Measurements from ENCODE around the gene DNAJB11.

DNAJB11 gene

DNA sequence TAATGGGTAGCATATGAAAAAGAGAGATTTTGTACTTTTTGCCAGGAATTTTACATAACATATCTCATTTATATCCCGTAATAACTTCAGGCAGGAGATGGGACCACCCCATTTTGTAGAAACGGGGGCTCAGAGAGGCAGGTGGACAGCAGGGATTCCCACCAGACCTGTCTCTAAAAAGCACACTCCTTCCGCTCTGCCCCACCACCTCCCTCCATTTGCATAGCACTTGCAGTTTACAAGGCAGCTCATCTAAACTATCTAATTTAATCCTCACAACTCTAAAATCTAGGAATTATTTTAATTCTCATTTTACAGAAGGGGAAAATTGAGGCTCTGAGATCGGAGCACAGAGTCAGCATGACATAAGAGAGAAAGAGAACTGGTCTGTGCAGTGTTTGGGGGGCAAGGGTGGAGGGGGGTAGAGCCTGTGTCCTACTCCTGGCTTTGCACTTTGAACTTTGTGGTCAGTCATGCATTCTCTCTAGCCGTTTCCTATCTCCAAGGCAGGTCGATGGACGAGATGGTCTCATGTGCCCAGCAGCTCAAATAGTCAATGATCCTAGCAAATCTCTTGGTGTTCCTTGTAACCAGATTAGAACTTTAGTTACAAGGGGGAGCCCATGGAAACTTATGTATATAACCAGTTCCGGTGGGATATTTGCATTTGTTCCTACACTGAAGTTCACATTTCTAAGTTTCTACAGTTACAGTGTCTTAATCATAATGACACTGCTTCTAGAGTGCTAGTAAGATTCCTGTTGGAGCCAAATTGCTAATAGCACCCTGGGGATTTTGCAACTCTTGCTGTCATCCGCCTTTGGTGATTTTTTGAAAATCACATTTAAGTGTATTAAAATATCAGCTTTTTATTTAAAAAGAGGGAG lies 44.9 kb upstream of the DNAJB11 start (continued):
- TF ChIP-seq ZFP30 (CRISPR knock-in tag; IDR thresholded peaks at IDR 0.05) (no peak), TOX (CRISPR knock-in tag; IDR thresholded peaks at IDR 0.05; ENCODE audit: borderline replicate concordance) (no peak), PPARA (CRISPR knock-in tag; IDR thresholded peaks at IDR 0.05; ENCODE audit: borderline replicate concordance) (no peak), TCF4 (CRISPR knock-in tag; IDR thresholded peaks at IDR 0.05; ENCODE audit: borderline replicate concordance) (no peak), ZC3H10 (CRISPR knock-in tag; IDR thresholded peaks at IDR 0.05) (no peak), GLIS3 (CRISPR knock-in tag; IDR thresholded peaks at IDR 0.05) (no peak)
- TF ChIP-seq, protein P1, sequence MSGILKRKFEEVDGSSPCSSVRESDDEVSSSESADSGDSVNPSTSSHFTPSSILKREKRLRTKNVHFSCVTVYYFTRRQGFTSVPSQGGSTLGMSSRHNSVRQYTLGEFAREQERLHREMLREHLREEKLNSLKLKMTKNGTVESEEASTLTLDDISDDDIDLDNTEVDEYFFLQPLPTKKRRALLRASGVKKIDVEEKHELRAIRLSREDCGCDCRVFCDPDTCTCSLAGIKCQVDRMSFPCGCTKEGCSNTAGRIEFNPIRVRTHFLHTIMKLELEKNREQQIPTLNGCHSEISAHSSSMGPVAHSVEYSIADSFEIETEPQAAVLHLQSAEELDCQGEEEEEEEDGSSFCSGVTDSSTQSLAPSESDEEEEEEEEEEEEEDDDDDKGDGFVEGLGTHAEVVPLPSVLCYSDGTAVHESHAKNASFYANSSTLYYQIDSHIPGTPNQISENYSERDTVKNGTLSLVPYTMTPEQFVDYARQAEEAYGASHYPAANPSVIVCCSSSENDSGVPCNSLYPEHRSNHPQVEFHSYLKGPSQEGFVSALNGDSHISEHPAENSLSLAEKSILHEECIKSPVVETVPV (CRISPR knock-in tag; IDR thresholded peaks at IDR 0.05): no peak
- TF ChIP-seq, protein P2, sequence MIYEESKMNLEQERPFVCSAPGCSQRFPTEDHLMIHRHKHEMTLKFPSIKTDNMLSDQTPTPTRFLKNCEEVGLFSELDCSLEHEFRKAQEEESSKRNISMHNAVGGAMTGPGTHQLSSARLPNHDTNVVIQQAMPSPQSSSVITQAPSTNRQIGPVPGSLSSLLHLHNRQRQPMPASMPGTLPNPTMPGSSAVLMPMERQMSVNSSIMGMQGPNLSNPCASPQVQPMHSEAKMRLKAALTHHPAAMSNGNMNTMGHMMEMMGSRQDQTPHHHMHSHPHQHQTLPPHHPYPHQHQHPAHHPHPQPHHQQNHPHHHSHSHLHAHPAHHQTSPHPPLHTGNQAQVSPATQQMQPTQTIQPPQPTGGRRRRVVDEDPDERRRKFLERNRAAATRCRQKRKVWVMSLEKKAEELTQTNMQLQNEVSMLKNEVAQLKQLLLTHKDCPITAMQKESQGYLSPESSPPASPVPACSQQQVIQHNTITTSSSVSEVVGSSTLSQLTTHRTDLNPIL (CRISPR knock-in tag; IDR thresholded peaks at IDR 0.05; ENCODE audit: low read depth): no peak

DNA sequence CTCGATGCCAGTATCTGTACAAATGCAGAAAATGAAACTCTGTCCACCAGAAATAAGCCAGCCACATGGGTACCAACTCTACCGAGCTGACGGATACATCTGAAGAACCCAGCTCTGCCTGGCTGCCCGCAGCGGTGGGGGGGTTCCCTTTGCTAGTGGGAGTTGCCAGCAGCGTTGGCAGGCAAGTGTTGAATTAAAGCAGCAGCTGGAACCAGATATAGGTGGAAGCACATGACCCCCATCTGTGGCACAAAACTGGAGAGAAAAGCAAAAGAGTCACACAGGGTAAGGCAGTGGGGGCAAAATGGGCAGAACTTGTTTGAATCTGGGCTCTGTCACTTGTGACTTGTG lies 44.3 kb upstream of the DNAJB11 start:
- TF ChIP-seq OSR1 (CRISPR knock-in tag; IDR thresholded peaks at IDR 0.05) (no peak), CSDC2 (CRISPR knock-in tag; IDR thresholded peaks at IDR 0.05) (no peak), ZNF8 (CRISPR knock-in tag; IDR thresholded peaks at IDR 0.05) (no peak), RARB (CRISPR knock-in tag; IDR thresholded peaks at IDR 0.05) (no peak), TOX (CRISPR knock-in tag; IDR thresholded peaks at IDR 0.05; ENCODE audit: borderline replicate concordance) (no peak), ZFP3 (CRISPR knock-in tag; IDR thresholded peaks at IDR 0.05) (no peak)
- TF ChIP-seq, protein P1 (CRISPR knock-in tag; IDR thresholded peaks at IDR 0.05): no peak
- TF ChIP-seq, protein P3, sequence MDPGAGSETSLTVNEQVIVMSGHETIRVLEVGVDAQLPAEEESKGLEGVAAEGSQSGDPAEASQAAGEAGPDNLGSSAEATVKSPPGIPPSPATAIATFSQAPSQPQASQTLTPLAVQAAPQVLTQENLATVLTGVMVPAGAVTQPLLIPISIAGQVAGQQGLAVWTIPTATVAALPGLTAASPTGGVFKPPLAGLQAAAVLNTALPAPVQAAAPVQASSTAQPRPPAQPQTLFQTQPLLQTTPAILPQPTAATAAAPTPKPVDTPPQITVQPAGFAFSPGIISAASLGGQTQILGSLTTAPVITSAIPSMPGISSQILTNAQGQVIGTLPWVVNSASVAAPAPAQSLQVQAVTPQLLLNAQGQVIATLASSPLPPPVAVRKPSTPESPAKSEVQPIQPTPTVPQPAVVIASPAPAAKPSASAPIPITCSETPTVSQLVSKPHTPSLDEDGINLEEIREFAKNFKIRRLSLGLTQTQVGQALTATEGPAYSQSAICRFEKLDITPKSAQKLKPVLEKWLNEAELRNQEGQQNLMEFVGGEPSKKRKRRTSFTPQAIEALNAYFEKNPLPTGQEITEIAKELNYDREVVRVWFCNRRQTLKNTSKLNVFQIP (CRISPR knock-in tag; IDR thresholded peaks at IDR 0.05; ENCODE audit: borderline replicate concordance, low read depth): no peak
- ATAC-seq: no peak

DNA sequence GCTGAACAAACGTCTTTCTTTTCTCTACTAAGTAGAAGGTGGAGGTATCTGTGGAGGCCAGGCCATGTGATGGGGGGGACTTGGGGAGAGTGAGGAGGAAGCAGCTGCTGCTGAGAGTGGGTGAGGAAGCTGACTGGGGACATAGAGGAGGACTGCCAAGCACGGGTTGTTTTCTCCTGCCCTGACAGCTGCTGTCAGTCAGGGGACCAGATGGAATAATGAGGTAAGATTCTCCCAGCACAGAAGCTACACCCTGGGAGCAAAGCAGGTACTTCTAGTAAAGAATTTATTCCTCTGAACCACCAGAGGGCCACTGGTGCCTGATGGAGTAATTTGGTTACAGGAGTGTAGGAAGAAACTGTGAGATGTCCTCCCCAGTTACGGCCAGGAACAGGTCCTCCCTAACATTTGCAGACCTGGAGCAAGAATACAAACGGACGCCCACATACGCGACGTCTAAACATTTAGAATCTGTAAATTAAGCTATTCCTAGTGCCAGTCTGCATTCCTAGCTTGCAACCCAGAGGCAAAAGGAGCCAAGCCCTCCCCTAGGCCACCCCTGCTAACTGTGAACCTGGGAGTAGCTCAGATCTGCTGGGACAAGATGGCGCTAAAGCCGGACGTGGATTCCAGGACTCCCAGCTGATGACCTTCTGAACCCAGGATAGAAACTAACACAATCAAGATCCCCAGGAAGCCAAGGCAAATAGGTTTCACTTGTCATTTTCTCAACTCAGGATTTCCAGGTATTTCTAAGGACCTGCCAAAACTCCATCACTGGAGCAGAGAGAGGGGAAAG lies 41.1 kb upstream of the DNAJB11 start:
- TF ChIP-seq ISL1 (CRISPR knock-in tag; IDR thresholded peaks at IDR 0.05) (no peak), ZNF565 (CRISPR knock-in tag; conservative IDR thresholded peaks at IDR 0.05; ENCODE audit: low read depth) (no peak), TOX (CRISPR knock-in tag; IDR thresholded peaks at IDR 0.05; ENCODE audit: borderline replicate concordance) (no peak), ESRRG (CRISPR knock-in tag; IDR thresholded peaks at IDR 0.05) (no peak), CSDC2 (CRISPR knock-in tag; IDR thresholded peaks at IDR 0.05) (no peak), ZNF70 (CRISPR knock-in tag; IDR thresholded peaks at IDR 0.05) (no peak), PPARA (CRISPR knock-in tag; IDR thresholded peaks at IDR 0.05; ENCODE audit: borderline replicate concordance) (no peak), RARB (CRISPR knock-in tag; IDR thresholded peaks at IDR 0.05) (no peak), SNAI2 (CRISPR knock-in tag; IDR thresholded peaks at IDR 0.05) (no peak), ZFP3 (CRISPR knock-in tag; IDR thresholded peaks at IDR 0.05) (no peak), BACH2 (CRISPR knock-in tag; IDR thresholded peaks at IDR 0.05; ENCODE audit: borderline replicate concordance) (no peak), TCF4 (CRISPR knock-in tag; IDR thresholded peaks at IDR 0.05; ENCODE audit: borderline replicate concordance) (no peak), OSR1 (CRISPR knock-in tag; IDR thresholded peaks at IDR 0.05) (no peak)
- TF ChIP-seq, protein P1 (CRISPR knock-in tag; IDR thresholded peaks at IDR 0.05): no peak
- TF ChIP-seq, protein P4, sequence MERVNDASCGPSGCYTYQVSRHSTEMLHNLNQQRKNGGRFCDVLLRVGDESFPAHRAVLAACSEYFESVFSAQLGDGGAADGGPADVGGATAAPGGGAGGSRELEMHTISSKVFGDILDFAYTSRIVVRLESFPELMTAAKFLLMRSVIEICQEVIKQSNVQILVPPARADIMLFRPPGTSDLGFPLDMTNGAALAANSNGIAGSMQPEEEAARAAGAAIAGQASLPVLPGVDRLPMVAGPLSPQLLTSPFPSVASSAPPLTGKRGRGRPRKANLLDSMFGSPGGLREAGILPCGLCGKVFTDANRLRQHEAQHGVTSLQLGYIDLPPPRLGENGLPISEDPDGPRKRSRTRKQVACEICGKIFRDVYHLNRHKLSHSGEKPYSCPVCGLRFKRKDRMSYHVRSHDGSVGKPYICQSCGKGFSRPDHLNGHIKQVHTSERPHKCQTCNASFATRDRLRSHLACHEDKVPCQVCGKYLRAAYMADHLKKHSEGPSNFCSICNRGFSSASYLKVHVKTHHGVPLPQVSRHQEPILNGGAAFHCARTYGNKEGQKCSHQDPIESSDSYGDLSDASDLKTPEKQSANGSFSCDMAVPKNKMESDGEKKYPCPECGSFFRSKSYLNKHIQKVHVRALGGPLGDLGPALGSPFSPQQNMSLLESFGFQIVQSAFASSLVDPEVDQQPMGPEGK (CRISPR knock-in tag; IDR thresholded peaks at IDR 0.05; ENCODE audit: borderline replicate concordance): no peak
- TF ChIP-seq, protein P3 (CRISPR knock-in tag; IDR thresholded peaks at IDR 0.05; ENCODE audit: borderline replicate concordance, low read depth): no peak
- no peak for ATAC-seq

Data from SK-N-SH treated with all-trans-retinoic acid at 6 μM for 48 hours (cell line).